DMS53 treated with DMSO at 0.1 percent for 48 hours (cell line): ENCODE results near the gene DUSP11.
"Not testable (repeated sequence)": the region's sequence is repeated elsewhere in the genome, so short reads cannot be mapped to it uniquely, and the experiment has no call there.

Experiments used
- DNase-seq: peaks from one replicate; lab custom pipeline; 2025; ENCODE audit not compliant: unreplicated experiment; lab: John Stamatoyannopoulos, UW

The DUSP11 gene

DNA sequence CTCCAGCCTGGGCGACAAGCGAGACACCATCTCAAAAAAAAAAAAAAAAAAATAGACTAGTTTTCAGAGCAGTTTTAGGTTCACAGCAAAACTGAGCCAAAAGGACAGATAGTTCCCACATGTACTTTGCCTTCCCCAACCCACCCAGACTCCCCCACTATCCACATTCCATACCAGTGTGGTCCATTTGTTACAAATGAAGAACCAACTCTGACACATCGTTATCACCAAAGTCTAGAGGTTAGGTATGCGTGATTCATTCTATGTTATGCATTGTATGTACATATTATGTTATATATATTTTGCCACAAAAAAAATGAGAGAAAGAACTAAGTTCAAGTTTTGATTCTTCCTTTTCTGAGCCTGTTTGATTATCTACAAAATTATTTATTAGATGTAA, 3.5 kb downstream of the DUSP11 start:
- no peak for DNase-seq

DNA sequence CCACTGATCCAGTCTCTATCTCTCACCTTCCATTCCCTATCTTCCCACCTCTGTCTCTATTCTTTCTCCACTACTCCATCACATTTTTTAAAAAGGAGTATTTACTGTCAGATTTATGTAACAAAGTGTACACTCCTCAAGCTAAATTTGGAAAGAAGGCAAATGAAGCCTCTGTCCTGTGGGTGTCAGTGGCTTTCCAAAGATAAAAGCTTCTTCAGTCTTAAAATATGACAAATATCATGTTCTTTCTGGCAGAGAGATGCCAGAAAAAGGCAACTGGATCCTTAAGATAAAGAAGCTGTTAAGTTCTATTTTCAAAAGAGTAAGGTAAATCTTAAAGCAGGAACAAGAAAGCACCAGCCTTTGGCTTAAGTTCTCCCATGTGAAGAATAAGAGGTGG, 7.1 kb downstream of the DUSP11 start:
- DNase-seq: no peak

DNA sequence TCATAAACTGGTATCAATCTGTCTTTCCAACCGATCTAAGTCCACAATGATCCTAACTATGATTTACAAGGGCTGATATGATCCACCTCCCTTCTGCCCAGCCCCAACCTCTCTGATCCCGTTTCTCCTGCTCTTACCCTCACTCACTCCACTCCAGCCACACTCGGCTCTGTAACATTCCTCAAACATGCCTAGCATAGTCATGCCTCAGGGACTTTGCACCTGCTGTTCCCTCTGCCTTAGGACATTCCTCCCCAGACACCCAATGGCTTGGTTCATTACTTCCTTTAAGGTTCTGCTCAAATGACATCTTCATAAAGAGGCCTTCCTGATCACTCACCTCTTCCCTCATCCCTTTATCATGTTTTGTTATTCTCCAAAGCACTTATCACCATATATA, 9.2 kb downstream of the DUSP11 start:
- no peak for DNase-seq

DNA sequence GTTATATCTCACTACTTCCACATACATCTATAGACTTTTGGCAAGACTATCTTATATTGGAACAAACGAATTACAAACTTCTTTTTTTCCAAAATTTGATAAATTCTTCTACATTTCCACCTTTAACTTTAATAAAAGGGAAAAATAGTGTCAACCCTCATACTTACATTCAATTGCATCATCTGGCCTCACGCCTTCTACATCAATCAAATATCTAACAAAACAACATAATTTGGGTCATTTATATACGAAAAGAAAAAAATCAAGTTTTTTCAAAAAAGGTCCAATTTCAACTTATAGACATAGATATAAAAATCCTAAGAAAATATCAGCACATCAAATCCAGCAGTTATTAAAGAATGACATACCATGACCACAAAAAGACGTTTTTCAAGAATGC, 12.9 kb downstream of the DUSP11 start:
- DNase-seq: no peak

DNA sequence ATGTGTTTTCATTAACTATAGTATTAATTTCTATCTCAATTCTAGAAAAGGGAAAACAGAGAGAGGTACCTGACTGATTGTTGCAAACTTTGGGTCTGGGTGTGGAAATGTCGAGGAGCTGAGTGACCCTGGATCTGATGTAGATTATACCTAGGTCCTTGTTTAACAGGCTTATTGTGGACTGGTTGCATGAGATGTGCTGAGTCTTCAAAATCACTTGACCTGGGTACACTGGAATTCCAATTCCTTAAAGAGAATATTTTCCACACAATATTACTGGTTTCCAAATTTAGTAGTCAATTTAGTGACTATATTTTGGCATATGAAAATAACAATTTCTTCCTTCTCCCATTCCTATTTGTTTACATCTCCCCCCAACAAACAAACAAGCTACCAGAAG, 13.6 kb downstream of the DUSP11 start:
- no peak for DNase-seq

DNA sequence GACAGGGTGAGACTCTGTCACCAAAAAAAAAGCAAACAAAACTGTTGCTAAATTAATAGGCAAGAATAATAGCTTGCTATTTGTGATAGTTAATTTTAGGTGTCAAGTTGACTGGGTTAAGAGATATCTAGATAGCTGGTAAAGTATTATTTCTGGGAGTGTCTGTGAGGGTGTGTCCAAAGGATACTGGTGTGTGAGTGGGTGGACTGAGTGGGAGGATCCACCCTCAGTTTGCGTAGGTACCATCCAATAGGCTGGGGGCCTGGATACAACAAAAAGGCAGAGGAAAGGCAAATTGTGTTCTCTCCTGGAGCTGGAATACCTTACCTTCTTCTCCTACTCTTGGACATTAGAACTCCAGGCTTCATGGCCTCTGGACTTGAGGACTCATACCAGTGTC, 15.0 kb downstream of the DUSP11 start:
- DNase-seq: no peak

DNA sequence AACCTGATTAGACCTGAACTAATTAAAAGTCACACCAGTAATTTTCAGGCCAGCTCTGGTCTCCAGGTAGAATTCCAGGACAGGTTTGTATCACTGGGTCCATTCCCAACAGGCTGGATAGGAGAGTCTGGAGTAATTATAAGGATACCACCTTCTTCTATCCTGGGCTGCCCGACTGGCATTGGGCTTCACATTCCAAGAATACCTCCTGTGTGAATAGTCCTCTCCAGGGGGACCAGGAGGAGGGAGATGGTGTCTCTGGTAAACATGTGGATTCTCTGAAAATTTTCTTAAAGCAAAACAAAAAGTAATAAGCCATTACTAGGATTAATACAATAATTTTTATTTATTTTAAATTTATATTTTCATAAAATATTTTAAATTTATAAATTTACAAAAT, 17.3 kb downstream of the DUSP11 start:
- DNase-seq: no peak

DNA sequence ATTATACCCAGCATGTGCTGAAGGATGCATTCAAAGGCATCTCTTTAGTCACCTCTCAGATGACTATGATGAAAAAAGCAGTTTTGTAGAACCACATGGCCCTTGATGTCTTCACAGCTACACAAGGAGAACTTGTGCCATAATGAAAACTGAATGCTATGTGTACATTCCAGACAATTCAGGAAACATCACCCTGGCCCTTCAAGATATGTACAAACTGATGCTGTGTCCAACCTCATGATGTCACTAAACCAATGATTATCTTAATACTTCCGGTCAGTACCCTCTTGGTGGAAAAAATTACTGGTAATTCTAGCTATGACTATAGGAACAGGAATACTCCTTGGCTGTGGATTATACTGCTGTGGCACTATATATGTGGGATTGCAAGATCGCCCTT, 20.0 kb downstream of the DUSP11 start:
- DNase-seq: no peak

DNA sequence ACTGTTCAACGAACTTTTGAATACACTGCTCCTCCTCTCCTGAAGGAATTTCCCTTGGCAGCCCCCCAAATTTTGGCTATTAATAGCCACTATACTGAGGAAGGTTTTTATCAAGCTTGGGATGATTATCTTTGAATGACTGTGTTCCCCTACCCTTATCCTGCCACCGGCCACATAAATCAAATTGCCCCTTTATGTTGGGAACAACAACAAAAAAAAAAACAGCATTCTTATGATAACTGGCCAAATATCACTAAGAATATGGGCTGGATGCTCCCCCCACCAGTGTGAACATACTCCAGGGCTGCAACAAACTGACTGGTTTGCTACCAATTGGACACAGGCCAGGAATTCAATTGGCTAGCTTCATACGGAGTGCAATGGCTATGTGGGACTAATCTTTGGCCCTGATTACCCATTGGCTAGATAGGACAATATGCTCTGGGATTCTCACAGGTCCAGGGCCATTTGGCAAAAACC, 20.6 kb downstream of the DUSP11 start:
- no peak for DNase-seq

DNA sequence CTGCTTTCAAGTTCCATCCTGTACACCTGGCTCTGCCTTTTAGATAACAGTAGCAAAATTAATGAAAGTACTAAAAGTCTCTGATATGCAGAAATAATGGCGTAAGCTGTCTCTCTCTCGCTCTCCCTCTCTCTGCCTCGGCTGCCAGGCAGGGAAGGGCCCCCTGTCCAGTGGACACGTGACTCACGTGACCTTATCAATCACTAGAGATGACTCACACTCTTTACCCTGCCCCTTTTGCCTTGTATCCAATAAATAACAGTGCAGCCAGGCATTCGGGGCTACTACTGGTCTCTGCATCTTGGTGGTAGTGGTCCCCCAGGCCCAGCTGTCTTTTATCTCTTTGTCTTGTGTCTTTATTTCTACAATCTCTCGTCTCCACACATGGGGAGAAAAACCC, 25.6 kb downstream of the DUSP11 start:
- not testable (repeated sequence) for DNase-seq

DNA sequence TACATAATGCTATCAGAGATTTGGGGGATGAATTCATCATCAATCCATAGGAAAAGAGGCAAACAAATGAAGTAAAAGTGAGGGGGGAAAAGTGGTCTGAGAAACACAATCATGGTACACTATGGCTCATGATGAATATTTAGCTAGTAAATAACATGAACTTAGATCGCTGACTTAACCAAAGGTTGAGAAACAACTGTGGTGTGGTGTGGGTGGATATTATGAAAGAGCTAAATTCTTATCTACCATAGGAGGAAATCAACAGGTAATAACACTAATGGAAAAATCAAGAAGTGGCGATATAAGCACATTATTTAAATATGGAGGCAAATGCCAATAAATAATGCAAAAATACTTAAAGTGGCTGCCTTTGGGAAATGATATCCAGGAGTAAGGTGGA, 30.6 kb downstream of the DUSP11 start:
- DNase-seq: no peak

DNA sequence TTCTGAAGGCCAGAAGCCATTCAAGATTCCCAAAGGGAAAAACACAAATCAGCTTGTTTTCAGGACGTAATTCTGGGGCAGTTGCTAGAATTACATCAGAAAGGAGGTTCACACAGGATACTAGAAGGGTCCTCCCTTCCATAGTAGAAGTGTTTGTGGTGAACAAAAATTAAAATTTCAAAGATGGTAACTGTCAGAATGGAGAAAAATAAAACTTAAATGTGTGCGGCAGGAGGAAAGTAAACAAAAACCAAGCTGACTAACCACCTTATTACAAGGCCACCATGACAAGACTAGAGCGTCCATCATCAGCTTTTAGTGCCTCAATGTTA, 33.1 kb downstream of the DUSP11 start:
- no peak for DNase-seq

DNA sequence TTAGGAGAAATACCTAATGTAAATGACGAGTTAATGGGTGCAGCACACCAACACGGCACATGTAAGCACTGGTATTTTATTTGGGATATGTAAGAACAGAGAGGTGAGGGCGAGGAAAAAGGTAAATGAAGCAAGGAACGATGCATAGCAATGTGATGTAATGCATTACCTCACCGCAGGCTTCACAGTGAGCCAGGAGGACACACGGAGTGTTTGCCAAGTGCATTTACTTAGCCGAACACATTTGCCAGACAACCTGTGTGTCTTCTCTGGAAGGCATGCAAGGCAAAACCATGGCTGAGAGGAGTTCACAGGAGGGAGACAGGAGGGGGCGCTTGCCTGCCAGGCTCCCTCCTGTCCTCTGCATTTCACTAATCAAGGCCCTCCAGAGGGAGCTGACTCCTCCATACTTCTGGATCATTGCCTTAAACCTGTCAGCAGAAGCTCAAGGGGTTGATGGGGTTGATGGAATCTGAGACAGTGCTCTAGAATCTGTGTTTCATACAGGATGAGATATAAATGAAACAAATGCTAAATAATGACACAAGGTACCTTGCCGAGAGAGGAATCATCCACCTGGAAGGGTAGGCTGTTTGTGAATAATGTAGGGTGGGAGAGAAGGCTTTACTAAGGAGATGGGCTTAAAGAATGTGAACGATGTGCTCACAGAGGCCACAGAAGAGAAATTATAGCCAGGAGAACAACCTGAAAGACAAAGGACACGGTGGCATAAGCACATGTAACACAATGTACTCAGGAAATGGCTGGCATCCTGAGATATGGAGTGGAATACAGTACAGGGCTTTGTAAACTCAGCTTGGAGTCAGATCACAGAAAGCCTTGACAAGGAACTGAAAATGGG, 33.7 kb downstream of the DUSP11 start:
- DNase-seq: no peak

DNA sequence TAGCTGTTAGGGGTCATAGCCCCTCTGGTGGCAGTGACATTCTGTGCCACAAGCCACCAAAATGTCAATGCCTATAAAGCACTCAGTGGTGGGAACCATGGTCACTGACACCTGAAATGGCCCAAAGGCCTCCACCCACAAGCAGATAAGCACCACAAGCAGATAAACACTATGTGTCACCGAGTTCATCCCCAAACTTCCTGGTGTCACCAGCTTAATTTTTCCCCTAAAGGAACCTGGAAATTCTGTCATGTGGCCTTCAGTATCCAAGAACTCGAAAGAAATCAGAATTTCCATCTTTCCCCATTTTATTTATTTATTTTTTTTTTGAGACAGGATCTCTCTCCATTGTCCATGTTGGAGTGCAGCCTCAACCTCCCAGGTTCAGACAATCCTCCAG, 39.1 kb downstream of the DUSP11 start:
- no peak for DNase-seq

DNA sequence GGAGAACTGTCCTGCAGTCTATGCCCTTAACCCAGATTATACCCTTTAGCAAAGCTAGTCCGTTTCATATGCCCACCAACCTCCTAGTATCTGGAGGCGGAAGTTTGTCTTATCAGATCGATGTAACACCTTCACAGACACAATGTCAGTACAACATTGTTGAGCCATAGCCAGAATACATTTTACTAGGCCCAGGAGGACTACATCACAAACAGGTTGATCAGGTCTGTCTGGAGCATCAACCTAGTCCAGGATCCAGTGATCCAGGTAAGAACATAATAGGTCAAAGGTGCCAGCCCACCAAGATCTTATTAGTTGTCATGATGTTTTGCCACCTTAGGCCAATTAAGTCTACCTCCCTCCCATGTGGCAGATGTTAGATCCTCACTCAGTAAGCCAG, 40.8 kb downstream of the DUSP11 start:
- no peak for DNase-seq

DNA sequence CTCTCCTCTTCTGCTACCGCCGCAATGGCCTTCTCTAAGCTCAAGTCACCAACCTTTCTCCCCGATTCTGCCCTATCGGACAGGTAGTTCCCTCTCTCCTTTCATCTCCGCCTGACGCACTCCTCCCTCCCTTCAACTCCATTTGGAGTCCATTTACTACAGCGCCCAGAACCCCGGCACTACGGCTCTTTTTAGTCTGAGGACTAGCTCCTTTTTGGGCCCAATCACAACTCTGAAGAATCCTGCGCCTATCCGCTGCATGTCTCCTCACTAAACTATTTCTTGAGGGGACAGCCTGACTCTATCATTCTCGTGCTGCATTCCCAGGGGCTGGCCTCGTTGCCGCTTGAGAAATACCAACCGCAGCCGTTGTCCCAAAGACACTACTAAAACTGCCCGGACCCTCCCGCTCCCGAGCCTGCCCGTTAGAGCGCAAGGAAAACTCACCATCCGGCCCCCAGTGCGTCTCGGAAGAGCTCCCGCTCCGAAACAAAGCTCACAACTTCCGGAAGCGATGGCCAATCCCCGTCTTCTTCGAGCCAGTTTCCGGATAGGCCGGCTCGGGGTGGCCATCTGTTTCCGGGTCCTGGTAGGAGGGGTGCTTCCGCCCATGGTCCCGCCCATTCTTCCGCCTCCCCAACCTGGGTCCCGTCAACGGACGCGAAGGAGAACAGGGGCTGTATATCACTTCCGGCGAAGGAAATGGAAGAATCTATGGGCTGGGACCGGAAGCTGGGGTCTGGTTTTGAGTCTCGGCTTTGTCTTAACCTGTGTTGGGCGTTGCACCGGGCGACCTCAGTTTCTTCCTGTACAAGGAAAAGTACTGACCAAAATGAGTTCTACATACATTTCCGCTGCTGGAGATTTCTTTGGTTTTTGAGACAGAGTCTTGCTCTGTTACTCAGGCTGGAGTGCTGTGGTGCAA, 42.8 kb downstream of the DUSP11 start, which contains the start of gene TPRKB:
TPRKB (minus strand) TSS at position 491 of the 925 bp plus-strand sequence. CDS start 2,776 bp downstream, outside the sequence.
- peak; percentile 89 for DNase-seq

DNA sequence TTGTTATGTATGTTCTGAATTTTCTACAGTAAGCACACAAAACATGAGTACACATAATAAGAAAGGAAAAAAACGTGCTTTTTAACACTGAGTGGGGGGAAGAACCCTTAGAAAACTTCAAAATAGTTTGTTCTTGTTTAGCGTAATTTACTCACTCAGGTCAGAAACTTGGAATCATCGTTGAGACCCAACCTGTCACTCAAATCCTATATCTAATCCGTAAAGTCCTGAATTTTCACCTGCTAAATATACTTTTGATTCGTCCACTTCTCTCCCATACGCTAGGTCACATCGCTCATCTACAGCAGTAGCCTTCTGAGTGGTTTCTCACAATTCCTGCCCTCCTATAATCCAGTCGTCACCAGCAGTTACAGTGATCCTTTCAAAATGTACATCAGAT, 43.5 kb downstream of the DUSP11 start:
- DNase-seq: no peak

DNA sequence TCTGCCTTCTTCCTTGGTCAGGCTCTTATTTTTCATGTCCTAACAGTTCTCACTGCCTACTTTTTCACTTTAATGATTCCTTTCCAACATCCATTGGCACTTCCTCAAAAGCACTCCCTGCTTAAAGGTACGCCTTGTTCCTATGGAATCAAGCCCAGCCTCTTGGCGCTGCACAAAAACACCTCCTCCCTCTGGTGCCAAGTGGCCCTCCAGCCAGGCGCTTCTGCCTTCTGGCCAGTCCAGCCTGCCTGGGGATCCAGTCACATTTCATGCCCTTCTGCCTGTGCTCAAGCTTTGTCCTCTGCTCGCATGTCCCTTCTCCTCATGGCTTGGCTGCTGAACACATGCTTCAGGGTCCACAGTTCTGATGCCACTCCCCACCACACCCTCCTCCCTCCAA, 49.1 kb downstream of the DUSP11 start:
- DNase-seq: no peak

DNA sequence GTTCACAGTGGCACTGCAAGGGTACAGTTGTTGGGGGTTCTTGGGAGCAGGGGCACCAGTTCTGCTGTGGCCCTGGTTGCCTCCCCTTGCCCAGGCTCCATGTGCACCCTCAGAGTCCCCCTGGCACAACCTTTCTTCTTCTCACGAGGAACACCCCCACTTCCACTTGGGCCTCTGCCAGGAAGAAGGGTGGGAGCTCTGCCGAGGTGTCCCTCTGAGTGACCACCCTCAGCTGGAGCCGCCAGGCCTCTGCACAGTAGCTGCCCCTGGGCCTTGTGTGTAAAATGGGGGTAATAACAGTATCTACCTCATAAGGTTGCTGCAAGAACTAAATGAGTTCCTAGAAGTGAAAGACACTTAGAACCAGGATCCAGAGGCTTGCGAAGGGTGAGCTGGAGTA, 51.2 kb downstream of the DUSP11 start:
- DNase-seq: no peak

DNA sequence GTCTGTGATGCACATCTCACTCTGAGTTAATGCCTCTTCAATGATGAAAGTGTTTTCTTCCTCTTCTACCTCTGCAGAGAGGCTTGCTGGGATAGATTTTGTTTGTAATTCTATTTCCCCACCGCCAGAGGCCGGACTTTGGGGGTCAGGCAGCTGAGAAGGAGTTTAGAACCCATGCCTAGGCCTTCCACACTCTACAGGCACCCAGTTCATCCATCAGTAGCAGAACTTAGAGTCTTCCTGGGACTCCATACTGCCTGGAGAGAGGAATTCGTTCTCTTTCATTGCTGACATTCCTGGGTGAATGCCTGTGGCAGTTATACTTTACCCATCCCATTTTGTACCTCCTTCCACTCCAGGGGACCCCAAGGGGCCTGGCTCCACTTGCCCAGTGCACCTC, 51.9 kb downstream of the DUSP11 start:
- DNase-seq: no peak

DNA sequence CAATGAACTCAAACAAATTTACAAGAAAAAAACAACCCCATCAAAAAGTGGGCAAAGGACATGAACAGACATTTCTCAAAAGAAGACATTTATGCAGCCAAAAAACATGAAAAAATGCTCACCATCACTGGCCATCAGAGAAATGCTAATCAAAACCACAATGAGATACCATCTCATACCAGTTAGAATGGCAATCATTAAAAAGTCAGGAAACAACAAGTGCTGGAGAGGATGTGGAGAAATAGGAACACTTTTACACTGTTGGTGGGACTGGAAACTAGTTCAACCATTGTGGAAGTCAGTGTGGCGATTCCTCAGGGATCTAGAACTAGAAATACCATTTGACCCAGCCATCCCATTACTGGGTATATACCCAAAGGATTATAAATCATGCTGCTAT, 53.2 kb downstream of the DUSP11 start:
- not testable (repeated sequence) for DNase-seq
